HepG2 (cell line): ENCODE results near the gene LEF1. TPM values are rescaled to one million over a fixed set of nuclear protein-coding genes. Genes with fewer than 3 reads are reported as not detected.

Experiments
- ATAC-seq: fragments of 200-7000 bp; cut with Tn5 transposase; 3 replicates; pipeline ENCODE4 v1.9.1; 2020; ENCODE audit warnings: mild to moderate bottlenecking, moderate library complexity
- BruUV-seq: library from RNA; stranded (reverse); fragments of 400-500 nt; replicated peaks from 2 replicates; lab custom pipeline; 2021; lab: Mats Ljungman, UMichigan
- CTCF ChIA-PET: fragments of 300-600 bp; formaldehyde crosslinking; extraction: SDS; loops from one replicate; lab custom pipeline; 2021; ENCODE audit warnings: low total read pairs, inconsistent platforms, low intra/inter-chr PET ratio; lab: Yijun Ruan, JAX
- POLR2A ChIA-PET: fragments of 350-600 bp; sonication (Branson Sonifier 250); formaldehyde crosslinking; loops from one replicate; lab custom pipeline; 2020; ENCODE audit warnings: antibody characterized with exemption, inconsistent platforms; lab: Yijun Ruan, JAX
- DNase-seq: peaks from one replicate; pipeline ENCODE4 v3.0.0-alpha.2; 2015; ENCODE audit warnings: low spot score
- FAIRE-seq: peaks from 3 replicates; lab custom pipeline; 2011; peaks lifted over from hg19 to GRCh38; lab: Jason Lieb, UNC
- H2AFZ ChIP-seq: one replicate; pipeline ENCODE4 v1.6.1; 2011; ENCODE audit warnings: low read length, inconsistent platforms
- H3K27ac ChIP-seq: fragments of 300-600 bp; 3 replicates; pipeline ENCODE4 v1.8.0; 2011; ENCODE audit warnings: mixed run types, mild to moderate bottlenecking, mixed read lengths, low read length, inconsistent platforms; ENCODE audit not compliant: insufficient read depth; ENCODE audit errors: extremely low read length
- H3K27me3 ChIP-seq, 2 experiments: fragments of 200-600 bp in 1 of 2; 2 replicates in 1 of 2; 3 replicates in 1 of 2; pipeline versions ENCODE4 v1.6.0 to v1.8.0; 2011; ENCODE audit warnings: low read length in 2 of 2, mild to moderate bottlenecking in 2 of 2, moderate library complexity in 2 of 2, inconsistent platforms in 1 of 2; ENCODE audit not compliant: insufficient read depth in 2 of 2, control insufficient read depth in 1 of 2
- H3K36me3 ChIP-seq, 2 experiments: fragments of 200-600 bp in 1 of 2; replicated peaks in 1 of 2; 2 replicates in 1 of 2; 3 replicates in 1 of 2; pipeline versions ENCODE4 v1.5.1 to v1.8.0; 2011; ENCODE audit warnings: low read length in 2 of 2, inconsistent platforms in 1 of 2; ENCODE audit not compliant: insufficient read depth in 2 of 2, control insufficient read depth in 1 of 2
- H3K4me1 ChIP-seq: 2 replicates; pipeline ENCODE4 v1.5.1; 2012; ENCODE audit warnings: low read length, inconsistent platforms; ENCODE audit not compliant: insufficient read depth
- H3K4me2 ChIP-seq: 2 replicates; pipeline ENCODE4 v1.6.0; 2011; ENCODE audit warnings: low read depth, low read length, inconsistent platforms
- H3K4me3 ChIP-seq, 3 experiments: fragments of 200-600 bp in 1 of 3; sonication (generic), shearing (Covaris generic) in 1 of 3; replicated peaks in 1 of 3; 2 replicates each; pipeline ENCODE4 v1.5.1; 2011 to 2016; ENCODE audit warnings: low read length in 3 of 3, inconsistent platforms in 2 of 3, low read depth in 2 of 3, mild to moderate bottlenecking in 2 of 3, control low read depth in 1 of 3, mixed read lengths in 1 of 3; ENCODE audit not compliant: insufficient read depth in 1 of 3
- H3K79me2 ChIP-seq: one replicate; pipeline ENCODE4 v1.6.1; 2011; ENCODE audit warnings: low read length, inconsistent platforms; ENCODE audit not compliant: insufficient read depth
- H3K9ac ChIP-seq: 2 replicates; pipeline ENCODE4 v1.6.0; 2011; ENCODE audit warnings: mild to moderate bottlenecking, low read depth, low read length, inconsistent platforms; ENCODE audit not compliant: insufficient read depth
- H3K9me3 ChIP-seq: 2 replicates; pipeline ENCODE4 v1.5.1; 2012; ENCODE audit warnings: mild to moderate bottlenecking, low read length
- H4K20me1 ChIP-seq: 2 replicates; pipeline ENCODE4 v1.6.0; 2011; ENCODE audit warnings: inconsistent platforms, mild to moderate bottlenecking, low read length, moderate library complexity; ENCODE audit not compliant: insufficient read depth
- ATF7 ChIP-seq, 2 experiments: fragments of 450-650 bp in 1 of 2; sonication (generic) in 1 of 2; formaldehyde crosslinking in 1 of 2; IDR thresholded peaks; 2 replicates each; pipeline versions ENCODE4 v1.4.0 to v1.6.1; 2016 to 2020; ENCODE audit warnings: antibody characterized with exemption in 1 of 2, mild to moderate bottlenecking in 1 of 2, missing genetic modification reagents in 1 of 2
- BCL6 ChIP-seq: IDR thresholded peaks from 2 replicates; pipeline ENCODE4 v1.6.1; 2016; ENCODE audit warnings: missing genetic modification reagents, missing compliant biosample characterization
- CEBPB ChIP-seq: IDR thresholded peaks from 2 replicates; pipeline ENCODE4 v1.6.1; 2011; ENCODE audit warnings: low read depth, low read length, improper control_type of control experiment, borderline replicate concordance
- EED ChIP-seq: sonication (generic); formaldehyde crosslinking; IDR thresholded peaks from 2 replicates; pipeline ENCODE4 v1.5.0; 2020; ENCODE audit warnings: mild to moderate bottlenecking, missing genetic modification reagents
- FOXA3 ChIP-seq: IDR thresholded peaks from 2 replicates; pipeline ENCODE4 v1.6.1; 2016; ENCODE audit warnings: missing genetic modification reagents, missing compliant biosample characterization
- HMG20A ChIP-seq: IDR thresholded peaks from 2 replicates; pipeline ENCODE4 v1.6.1; 2016; ENCODE audit warnings: borderline replicate concordance
- MLLT10 ChIP-seq: sonication (generic); formaldehyde crosslinking; IDR thresholded peaks from 2 replicates; pipeline ENCODE4 v1.4.0; 2020; ENCODE audit warnings: missing genetic modification reagents
- MTA1 ChIP-seq: sonication (generic); formaldehyde crosslinking; IDR thresholded peaks from 2 replicates; pipeline ENCODE4 v1.4.0; 2020; ENCODE audit warnings: missing genetic modification reagents, mild to moderate bottlenecking, borderline replicate concordance
- NONO ChIP-seq, 2 experiments: fragments of 450-650 bp in 1 of 2; sonication (generic) in 1 of 2; formaldehyde crosslinking in 1 of 2; IDR thresholded peaks in 1 of 2; conservative IDR thresholded peaks in 1 of 2; 2 replicates each; pipeline versions ENCODE4 v1.6.1 to v1.8.0; 2017 to 2022; ENCODE audit warnings: mild to moderate bottlenecking in 1 of 2, missing genetic modification reagents in 1 of 2, moderate library complexity in 1 of 2
- PHF8 ChIP-seq: sonication (generic); formaldehyde crosslinking; IDR thresholded peaks from 2 replicates; pipeline ENCODE4 v1.5.0; 2020; ENCODE audit warnings: missing genetic modification reagents
- PITX1 ChIP-seq: sonication (generic); formaldehyde crosslinking; IDR thresholded peaks from 2 replicates; pipeline ENCODE4 v1.5.1; 2020; ENCODE audit warnings: mild to moderate bottlenecking, missing genetic modification reagents
- ZNF30 ChIP-seq: sonication (generic); formaldehyde crosslinking; IDR thresholded peaks from 2 replicates; pipeline ENCODE4 v1.5.0; 2020; ENCODE audit warnings: mild to moderate bottlenecking, missing genetic modification reagents
- ZNF383 ChIP-seq: sonication (generic); formaldehyde crosslinking; IDR thresholded peaks from 2 replicates; pipeline ENCODE4 v1.4.0; 2020; ENCODE audit warnings: missing genetic modification reagents, mild to moderate bottlenecking, borderline replicate concordance
- ZNF430 ChIP-seq: sonication (generic); formaldehyde crosslinking; IDR thresholded peaks from 2 replicates; pipeline ENCODE4 v1.9.0; 2021; ENCODE audit warnings: mild to moderate bottlenecking, missing genetic modification reagents
- ZNF577 ChIP-seq: sonication (generic); formaldehyde crosslinking; IDR thresholded peaks from 2 replicates; pipeline ENCODE4 v1.4.0; 2020; ENCODE audit warnings: mild to moderate bottlenecking, low read depth, missing genetic modification reagents, borderline replicate concordance
- WGBS: methylation state at CpG from one replicate; pipeline ENCODE4 v1.1.6; 2017; ENCODE audit warnings: low lambda C conversion rate; 5-methylcytosine and 5-hydroxymethylcytosine counted together
- in situ Hi-C: cut with HindIII; loops from 2 replicates; pipeline ENCODE4 v1.10.0; 2017; ENCODE audit warnings: low pct_unique_long_range_greater_than_20kb; ENCODE audit not compliant: extremely low pct_ligation_motif_present
- intact Hi-C: fragments of 100-400 bp; cut with micrococcal nuclease; formaldehyde crosslinking; loops from one replicate; pipeline ENCODE4 v1.10.0; 2022; ENCODE audit not compliant: unreplicated experiment
- polyA plus RNA-seq, 8 experiments: library from polyadenylated mRNA; depleted of rRNA in 3 of 8; stranded (reverse) in 7 of 8; unstranded in 1 of 8; fragments of >200 nt; fragmentation: Illumina TruSeq in 4 of 8; extraction: Trizol in 4 of 8; gene quantifications; 2 replicates each; pipeline versions ENCODE4 v1.2.1 to v1.2.3, GENCODE V29; 2011 to 2016; ENCODE audit warnings: low read depth in 4 of 8, missing spikeins in 1 of 8, mixed read lengths in 1 of 8; ENCODE audit not compliant: insufficient read depth in 1 of 8
- total RNA-seq, 5 experiments: library from RNA; depleted of rRNA; stranded (reverse); fragments of >200 nt; fragmentation: Illumina TruSeq; extraction: Trizol; gene quantifications; 2 replicates each; pipeline ENCODE4 v1.2.3, GENCODE V29; 2016; ENCODE audit warnings: low read depth in 1 of 5
- TF ChIP-seq, protein P1 (sequence below): sonication (generic); formaldehyde crosslinking; IDR thresholded peaks from 2 replicates; pipeline ENCODE4 v1.5.0; 2020; ENCODE audit warnings: missing genetic modification reagents
- TF ChIP-seq, protein P2 (sequence below): sonication (generic); formaldehyde crosslinking; conservative IDR thresholded peaks from 2 replicates; pipeline ENCODE4 v1.4.0; 2020; ENCODE audit warnings: mild to moderate bottlenecking, missing genetic modification reagents, moderate library complexity

LEF1 gene
- total and polyA plus RNA-seq, 2 of the 13 experiments (the other 11 are each of a cell fraction or from before 2014, with no cell fraction given) = 0.22 to 0.29 TPM

DNA sequence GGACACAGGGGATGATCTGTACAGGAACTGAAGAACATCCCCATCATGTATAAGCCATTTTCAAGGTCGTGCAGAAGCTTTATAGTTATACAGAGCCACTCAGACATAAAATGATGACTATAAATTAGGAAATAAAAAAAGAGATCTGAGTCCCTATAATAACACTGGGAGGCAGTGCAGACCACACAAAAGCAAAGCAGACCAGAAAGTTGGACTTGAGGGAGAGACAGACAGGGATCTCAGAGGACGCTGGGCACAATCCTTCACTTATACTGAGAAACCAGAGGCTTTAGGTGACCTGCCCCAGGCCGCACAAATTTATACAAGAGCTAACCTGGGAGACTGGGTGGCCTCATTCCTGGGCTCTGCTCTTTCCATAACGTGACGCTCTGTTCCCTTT, 108.6 kb downstream of the LEF1 start (continued):
- no peak for TF ChIP-seq PHF8 (CRISPR knock-in tag)

DNA sequence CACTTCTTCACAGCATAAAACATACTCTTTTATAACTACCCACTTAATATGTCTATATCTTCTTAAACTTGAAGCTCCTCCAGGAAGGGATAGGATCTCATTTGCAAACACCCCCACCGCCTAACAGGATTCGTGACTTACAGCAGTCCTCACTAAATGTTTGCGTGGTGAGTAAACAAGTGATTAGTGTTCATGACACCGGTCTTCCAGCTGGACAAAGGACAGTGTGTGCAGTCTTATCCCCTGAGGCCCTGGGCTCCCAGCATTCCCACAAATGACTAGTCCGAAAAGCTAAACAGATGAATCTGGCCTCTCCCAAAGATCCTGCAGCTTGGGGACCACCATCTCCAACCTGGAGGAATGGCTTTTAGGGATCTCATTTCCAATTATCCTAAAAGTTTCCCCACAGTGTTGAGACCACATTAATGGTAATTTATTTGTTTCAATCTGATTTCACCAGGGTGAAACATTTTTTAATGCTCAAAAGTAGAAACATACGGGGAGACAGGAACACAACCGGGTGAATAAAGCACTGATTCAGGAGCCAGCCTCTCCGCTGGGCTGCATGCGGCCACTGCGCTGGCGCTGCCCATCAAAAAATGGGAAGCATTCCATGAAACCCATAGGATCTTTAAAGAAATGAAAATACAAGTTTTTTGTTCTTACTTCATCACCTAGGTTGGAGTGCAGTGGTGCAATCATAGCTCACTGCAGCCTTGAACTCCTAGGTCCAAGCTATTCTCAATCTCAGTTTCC, 109.9 kb downstream of the LEF1 start:
- BruUV-seq = no TSS peak
- Histone ChIP-seq H2AFZ (no peak overlapping the region), H3K36me3 (no peaks in the 10 kb centered on the region), H3K27me3 (no peaks in the 10 kb centered on the region; a peak in 1 of 5 replicates), H3K4me2 (peak overlapping the region; percentile 13; the same call in 1 of the 2 replicates), H3K27ac (no peak overlapping the region), H3K4me3 (no peak overlapping the region), H3K9me3 (no peaks in the 10 kb centered on the region), H3K4me1 (peaks cover 8% of the 10 kb centered on the region; the same call in 1 of the 2 replicates), H4K20me1 (no peaks in the 10 kb centered on the region), H3K9ac (no peak overlapping the region), H3K79me2 (no peaks in the 10 kb centered on the region)
- TF ChIP-seq MLLT10 (no peak), ATF7 (IDR thresholded peaks at IDR 0.05) (no peak), ATF7 (CRISPR knock-in tag; IDR thresholded peaks at IDR 0.05) (no peak), NONO (IDR thresholded peaks at IDR 0.05) (no peak), NONO (CRISPR knock-in tag; conservative IDR thresholded peaks at IDR 0.05) (no peak), ZNF30 (CRISPR knock-in tag) (no peak), ZNF383 (no peak), BCL6 (CRISPR knock-in tag) (no peak), FOXA3 (CRISPR knock-in tag) (peak; percentile 33; the same call in 1 of the 2 replicates), EED (CRISPR knock-in tag) (no peak), ZNF430 (CRISPR knock-in tag) (no peak), HMG20A (no peak), PITX1 (CRISPR knock-in tag) (no peak), MTA1 (CRISPR knock-in tag) (no peak), ZNF577 (no peak), CEBPB (0 out of 2 replicates have a peak, but pooled peaks have one; percentile 9)
- TF ChIP-seq, protein P1, sequence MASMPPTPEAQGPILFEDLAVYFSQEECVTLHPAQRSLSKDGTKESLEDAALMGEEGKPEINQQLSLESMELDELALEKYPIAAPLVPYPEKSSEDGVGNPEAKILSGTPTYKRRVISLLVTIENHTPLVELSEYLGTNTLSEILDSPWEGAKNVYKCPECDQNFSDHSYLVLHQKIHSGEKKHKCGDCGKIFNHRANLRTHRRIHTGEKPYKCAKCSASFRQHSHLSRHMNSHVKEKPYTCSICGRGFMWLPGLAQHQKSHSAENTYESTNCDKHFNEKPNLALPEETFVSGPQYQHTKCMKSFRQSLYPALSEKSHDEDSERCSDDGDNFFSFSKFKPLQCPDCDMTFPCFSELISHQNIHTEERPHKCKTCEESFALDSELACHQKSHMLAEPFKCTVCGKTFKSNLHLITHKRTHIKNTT (CRISPR knock-in tag) = no peak
- TF ChIP-seq, protein P2, sequence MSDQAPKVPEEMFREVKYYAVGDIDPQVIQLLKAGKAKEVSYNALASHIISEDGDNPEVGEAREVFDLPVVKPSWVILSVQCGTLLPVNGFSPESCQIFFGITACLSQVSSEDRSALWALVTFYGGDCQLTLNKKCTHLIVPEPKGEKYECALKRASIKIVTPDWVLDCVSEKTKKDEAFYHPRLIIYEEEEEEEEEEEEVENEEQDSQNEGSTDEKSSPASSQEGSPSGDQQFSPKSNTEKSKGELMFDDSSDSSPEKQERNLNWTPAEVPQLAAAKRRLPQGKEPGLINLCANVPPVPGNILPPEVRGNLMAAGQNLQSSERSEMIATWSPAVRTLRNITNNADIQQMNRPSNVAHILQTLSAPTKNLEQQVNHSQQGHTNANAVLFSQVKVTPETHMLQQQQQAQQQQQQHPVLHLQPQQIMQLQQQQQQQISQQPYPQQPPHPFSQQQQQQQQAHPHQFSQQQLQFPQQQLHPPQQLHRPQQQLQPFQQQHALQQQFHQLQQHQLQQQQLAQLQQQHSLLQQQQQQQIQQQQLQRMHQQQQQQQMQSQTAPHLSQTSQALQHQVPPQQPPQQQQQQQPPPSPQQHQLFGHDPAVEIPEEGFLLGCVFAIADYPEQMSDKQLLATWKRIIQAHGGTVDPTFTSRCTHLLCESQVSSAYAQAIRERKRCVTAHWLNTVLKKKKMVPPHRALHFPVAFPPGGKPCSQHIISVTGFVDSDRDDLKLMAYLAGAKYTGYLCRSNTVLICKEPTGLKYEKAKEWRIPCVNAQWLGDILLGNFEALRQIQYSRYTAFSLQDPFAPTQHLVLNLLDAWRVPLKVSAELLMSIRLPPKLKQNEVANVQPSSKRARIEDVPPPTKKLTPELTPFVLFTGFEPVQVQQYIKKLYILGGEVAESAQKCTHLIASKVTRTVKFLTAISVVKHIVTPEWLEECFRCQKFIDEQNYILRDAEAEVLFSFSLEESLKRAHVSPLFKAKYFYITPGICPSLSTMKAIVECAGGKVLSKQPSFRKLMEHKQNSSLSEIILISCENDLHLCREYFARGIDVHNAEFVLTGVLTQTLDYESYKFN = 0 out of 2 replicates have a peak, but pooled peaks have one; percentile 17
- peak; percentile 27 for DNase-seq
- 39% methylated on average over 10 of the region's 11 CpGs for WGBS
- no peak for FAIRE-seq
- ChIA-PET POLR2A (no interaction called here), CTCF (no interaction called here)
- in situ Hi-C loops = no loop called here
- intact Hi-C loops = no loop called here
- peak; percentile 87 for ATAC-seq
